Nephron progenitor cell (in vitro differentiated cells): ENCODE results near the gene CSNK2B.

Experiments used
- DNase-seq: peaks from one replicate; pipeline ENCODE4 v3.0.0; 2021
- H3K27ac Mint-ChIP-seq: 2 replicates; pipeline ENCODE4 v1.8.0; 2021; ENCODE audit warnings: mild to moderate bottlenecking, moderate library complexity, mixed read lengths
- H3K27me3 Mint-ChIP-seq: 2 replicates; pipeline ENCODE4 v1.8.0; 2021; ENCODE audit warnings: mild to moderate bottlenecking, low read depth, mixed read lengths; ENCODE audit not compliant: poor library complexity
- H3K36me3 Mint-ChIP-seq: 2 replicates; pipeline ENCODE4 v1.8.0; 2021; ENCODE audit warnings: low read depth, mixed read lengths
- H3K4me1 Mint-ChIP-seq: 2 replicates; pipeline ENCODE4 v1.8.0; 2021; ENCODE audit warnings: mixed read lengths
- H3K4me3 Mint-ChIP-seq: 2 replicates; pipeline ENCODE4 v1.8.0; 2021; ENCODE audit warnings: mild to moderate bottlenecking, moderate library complexity, mixed read lengths
- H3K9me3 Mint-ChIP-seq: 2 replicates; pipeline ENCODE4 v1.8.0; 2021; ENCODE audit warnings: mild to moderate bottlenecking, moderate library complexity, mixed read lengths
- TF ChIP-seq, protein P1 (sequence below): fragments of 200-600 bp; sonication (generic); IDR thresholded peaks from 2 replicates; pipeline ENCODE4 v1.5.0; 2021; ENCODE audit warnings: antibody characterized with exemption

Gene CSNK2B

DNA sequence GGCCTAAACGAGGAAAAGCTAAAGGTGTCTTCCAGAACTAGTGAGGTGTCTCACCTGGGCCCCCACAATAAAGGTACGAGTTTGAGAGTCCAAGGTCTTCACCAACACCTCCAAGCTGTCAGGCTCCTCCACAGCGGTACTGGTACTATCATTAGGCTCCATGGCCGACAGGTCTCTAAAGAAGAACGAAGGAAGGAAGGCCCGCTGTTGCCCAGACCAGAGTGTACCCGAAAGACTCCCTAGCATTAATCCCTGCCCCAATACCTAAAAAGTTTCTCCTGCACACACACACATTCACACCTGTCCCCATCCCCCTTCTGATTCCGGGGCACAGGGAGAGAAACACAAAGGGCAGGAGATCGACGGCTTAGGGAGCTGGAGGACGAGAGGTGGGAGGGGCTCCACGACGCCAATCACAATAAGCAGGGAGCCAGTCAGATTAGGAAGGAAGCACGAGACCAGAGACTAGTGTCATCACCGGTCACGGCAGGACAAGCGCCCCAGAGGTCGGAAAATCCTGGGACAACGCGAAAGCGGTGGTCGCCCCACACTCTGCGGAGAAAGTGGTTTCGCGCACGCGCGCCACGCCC lies 14.2 kb upstream of the CSNK2B start:
- Mint-ChIP-seq H3K27me3 (peaks cover 4% of the 10 kb centered on the region), H3K27ac (peak overlapping the region; percentile 100), H3K36me3 (peaks cover 56% of the 10 kb centered on the region), H3K4me3 (peak overlapping the region; percentile 99), H3K4me1 (peaks cover 58% of the 10 kb centered on the region), H3K9me3 (no peaks in the 10 kb centered on the region)
- no peak for DNase-seq
- TF ChIP-seq, protein P1, sequence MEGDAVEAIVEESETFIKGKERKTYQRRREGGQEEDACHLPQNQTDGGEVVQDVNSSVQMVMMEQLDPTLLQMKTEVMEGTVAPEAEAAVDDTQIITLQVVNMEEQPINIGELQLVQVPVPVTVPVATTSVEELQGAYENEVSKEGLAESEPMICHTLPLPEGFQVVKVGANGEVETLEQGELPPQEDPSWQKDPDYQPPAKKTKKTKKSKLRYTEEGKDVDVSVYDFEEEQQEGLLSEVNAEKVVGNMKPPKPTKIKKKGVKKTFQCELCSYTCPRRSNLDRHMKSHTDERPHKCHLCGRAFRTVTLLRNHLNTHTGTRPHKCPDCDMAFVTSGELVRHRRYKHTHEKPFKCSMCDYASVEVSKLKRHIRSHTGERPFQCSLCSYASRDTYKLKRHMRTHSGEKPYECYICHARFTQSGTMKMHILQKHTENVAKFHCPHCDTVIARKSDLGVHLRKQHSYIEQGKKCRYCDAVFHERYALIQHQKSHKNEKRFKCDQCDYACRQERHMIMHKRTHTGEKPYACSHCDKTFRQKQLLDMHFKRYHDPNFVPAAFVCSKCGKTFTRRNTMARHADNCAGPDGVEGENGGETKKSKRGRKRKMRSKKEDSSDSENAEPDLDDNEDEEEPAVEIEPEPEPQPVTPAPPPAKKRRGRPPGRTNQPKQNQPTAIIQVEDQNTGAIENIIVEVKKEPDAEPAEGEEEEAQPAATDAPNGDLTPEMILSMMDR: no peak

DNA sequence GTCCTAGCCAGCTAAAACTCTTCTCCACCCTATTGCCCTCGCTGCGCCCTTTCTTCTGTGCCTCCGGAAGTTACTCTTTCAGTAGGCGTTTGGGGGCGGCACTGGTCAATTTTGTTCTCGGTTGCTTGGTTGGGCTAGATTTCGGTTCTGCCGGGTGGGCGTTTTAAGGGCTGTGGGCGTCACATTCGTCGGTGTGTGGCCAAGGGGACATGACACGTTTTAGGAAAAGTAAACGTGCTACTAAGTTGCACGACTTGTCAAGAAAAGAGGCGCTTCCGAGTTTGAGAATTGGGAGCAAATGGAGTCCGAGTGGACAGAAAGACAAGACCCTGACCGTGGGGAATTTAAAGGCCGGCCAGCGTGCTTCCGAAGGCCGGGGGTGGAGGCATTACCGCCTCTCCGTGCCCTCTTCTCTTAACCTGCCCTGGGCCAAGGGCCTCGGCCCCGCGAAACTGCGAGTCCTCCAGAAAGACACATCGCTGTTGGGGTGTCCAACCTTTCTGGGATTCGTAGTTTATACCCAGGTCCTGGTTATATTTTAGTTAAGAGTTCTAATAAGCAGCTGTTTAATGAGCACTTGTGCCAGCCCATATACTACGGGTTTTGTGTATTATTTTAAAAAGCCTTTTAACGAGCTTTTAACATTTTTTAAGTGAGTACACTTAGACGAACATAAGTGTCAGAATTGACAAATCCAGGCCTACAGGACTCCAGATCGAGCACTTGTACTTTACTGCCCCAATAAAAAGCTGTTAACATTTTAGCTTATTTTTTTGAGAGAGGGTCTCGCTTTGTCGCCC lies 12.8 kb upstream of the CSNK2B start:
- peaks cover 4% of the 10 kb centered on the region for H3K27me3 Mint-ChIP-seq
- DNase-seq: peak; percentile 80
- H3K9me3 Mint-ChIP-seq: no peaks in the 10 kb centered on the region
- peak overlapping the region; percentile 100 for H3K27ac Mint-ChIP-seq
- peak overlapping the region; percentile 99 for H3K4me3 Mint-ChIP-seq
- H3K4me1 Mint-ChIP-seq: peaks cover 69% of the 10 kb centered on the region
- peaks cover 55% of the 10 kb centered on the region for H3K36me3 Mint-ChIP-seq
- TF ChIP-seq, protein P1: no peak

DNA sequence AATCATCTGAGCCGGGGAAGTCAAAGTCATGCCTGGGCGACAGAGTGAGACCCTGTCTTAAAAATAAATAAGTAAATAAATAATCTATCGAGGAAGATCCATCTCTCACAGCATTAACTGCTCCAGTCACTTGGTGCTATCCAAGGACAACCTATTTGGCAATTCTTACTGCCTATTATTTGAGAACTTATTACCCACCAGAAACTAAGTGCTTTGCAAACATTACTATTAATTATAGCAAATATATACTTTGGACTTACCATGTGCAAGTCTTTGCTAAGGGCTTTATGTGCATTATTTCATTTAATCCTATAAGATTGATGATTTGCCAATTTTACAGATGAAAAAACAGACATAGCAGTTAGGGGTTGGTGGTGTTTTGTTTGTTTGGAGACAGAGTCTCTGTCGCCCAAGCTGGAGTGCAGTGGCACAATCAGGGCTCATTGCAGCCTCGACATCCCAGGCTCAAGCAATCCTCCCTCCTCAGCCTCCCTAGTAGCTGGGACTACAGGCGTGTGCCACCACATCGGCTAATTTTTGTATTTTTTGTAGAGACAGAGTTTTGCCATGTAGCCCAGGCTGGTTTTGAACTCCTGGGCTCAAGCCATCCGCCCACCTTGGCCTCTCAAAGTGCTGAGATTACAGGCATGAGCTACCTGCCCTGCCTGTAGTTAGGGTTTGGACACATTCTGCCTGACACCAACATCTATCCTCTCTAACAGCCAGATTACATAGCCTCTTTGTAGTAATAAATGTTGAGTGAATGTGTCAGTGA lies 11.1 kb upstream of the CSNK2B start:
- Mint-ChIP-seq H3K36me3 (peaks cover 39% of the 10 kb centered on the region), H3K27me3 (peaks cover 4% of the 10 kb centered on the region), H3K27ac (no peak overlapping the region), H3K4me3 (peak overlapping the region; percentile 23), H3K9me3 (no peaks in the 10 kb centered on the region), H3K4me1 (peaks cover 75% of the 10 kb centered on the region)
- TF ChIP-seq, protein P1: no peak
- no peak for DNase-seq

DNA sequence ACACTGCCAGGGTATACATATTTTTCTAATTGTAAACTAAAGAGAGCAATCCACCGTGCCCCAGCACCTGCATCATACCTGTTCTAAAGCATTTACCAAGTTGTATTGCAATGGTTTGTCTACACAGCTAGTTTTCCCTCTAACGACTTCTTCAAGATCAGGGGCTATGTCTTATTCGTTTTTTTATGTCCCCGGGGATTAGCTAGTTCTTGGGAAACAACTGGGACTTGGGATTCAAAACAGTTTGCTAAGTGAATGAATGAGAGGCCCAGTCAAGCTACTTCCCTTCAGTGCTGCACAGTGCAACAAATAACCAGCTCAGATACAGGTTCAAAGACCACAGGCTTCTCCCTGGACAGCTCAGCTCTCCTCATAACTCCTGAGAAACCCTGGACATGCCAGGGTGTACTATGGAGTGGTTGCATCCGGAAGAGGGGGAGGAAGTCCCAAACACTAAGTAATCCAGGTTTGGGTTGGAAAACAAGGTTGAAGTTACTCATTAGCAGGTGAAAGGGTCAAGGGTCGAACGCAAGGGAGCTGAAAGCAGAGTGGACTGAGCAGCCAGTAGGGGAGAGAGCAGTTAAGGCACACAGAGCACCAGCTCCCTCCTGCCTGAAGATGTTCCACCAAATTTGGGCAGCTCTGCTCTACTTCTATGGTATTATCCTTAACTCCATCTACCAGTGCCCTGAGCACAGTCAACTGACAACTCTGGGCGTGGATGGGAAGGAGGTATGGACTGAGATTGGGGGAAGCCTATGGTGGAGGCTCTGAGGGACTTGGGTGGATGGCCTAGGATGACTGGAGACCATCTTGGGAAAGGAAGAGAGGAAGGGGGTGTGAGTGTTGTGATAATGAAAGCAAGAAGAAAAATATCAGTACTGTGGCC lies 10.3 kb upstream of the CSNK2B start, which contains the start of gene APOM:
Gene APOM, plus strand, starts transcription at position 546 of the 889 bp plus-strand sequence. Its CDS starts 73 bp downstream, at position 619.
- Mint-ChIP-seq H3K27ac (peak within 1 kb of the TSS; percentile 83), H3K4me3 (no peak within 1 kb of the TSS), H3K4me1 (peaks cover 75% of the 10 kb centered on the region), H3K36me3 (peaks cover 32% of the 10 kb centered on the region), H3K27me3 (peaks cover 4% of the 10 kb centered on the region), H3K9me3 (no peaks in the 10 kb centered on the region)
- TF ChIP-seq, protein P1: no peak
- DNase-seq: no peak

DNA sequence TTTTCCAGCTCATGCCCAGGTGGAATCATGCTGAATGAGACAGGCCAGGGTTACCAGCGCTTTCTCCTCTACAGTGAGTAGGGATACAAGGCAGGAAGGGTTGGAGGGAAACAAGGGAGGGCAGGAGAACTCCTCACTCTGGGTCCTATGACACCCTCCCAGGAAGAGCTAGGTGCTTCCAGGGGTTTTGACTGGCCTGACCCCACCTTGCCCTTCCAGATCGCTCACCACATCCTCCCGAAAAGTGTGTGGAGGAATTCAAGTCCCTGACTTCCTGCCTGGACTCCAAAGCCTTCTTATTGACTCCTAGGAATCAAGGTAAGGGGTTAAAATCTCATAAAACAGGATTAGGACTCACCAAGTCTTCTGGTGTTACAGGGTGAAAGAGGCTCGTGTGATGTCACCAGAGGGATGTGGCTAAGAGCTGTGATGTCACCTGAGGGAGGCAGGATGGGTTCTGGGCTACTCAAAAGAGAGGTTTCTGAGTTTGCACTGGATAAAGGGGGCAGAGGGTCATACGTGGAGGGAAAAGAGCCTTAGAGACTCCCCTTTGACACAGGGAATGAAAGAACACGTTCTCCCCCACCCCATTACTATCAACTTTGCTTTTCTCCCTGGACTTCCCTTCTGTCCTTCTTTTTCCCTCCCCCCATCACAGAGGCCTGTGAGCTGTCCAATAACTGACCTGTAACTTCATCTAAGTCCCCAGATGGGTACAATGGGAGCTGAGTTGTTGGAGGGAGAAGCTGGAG lies 8.3 kb upstream of the CSNK2B start:
- peak overlapping the region; percentile 68 for H3K27ac Mint-ChIP-seq
- H3K36me3 Mint-ChIP-seq: peaks cover 32% of the 10 kb centered on the region
- no peaks in the 10 kb centered on the region for H3K27me3 Mint-ChIP-seq
- H3K4me1 Mint-ChIP-seq: peaks cover 79% of the 10 kb centered on the region
- TF ChIP-seq, protein P1: no peak
- peak overlapping the region; percentile 86 for H3K4me3 Mint-ChIP-seq
- no peaks in the 10 kb centered on the region for H3K9me3 Mint-ChIP-seq
- no peak for DNase-seq
